Stimulated activated CD4-positive, alpha-beta T cell treated with anti-CD3 and anti-CD28 coated beads, Interleukin-12 subunit alpha, Interleukin-12 subunit beta, amount 100 ng/mL, for 48 hours (primary cell): Measurements from ENCODE around the gene ANO4.

Source experiments
- DNase-seq, 3 donors: peaks; one replicate each; pipeline ENCODE4 v3.0.0-alpha.2; 2020; ENCODE audit warnings: low read depth in 2 of 3, low spot score in 1 of 3

Gene ANO4

DNA sequence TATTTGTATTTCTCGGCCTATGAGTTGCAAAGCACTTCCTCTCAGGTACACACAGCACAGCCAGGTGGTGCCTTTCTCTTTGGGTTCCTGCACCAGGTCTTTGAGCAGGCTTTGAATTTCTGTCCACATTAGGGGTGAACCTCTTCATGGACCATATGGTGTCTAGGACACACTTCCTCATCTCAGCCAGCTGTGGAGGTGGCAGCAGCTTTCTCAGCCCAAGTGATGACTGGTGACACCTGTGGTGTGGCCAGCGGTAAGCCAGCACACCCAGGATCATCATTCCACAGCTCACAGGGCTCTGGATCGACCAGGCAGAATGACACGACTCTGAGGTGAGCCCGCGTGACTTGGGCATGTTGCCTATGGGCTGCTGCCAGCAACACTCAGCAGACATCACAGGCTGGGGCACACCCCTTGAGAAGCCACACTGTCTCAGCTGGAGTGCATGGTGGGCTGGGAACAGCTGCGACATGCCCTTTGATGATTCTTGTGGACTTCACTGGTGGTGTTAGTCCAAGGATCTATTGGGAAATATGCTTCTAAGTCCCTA lies 378.7 kb downstream of the ANO4 start:
- no peak for DNase-seq

DNA sequence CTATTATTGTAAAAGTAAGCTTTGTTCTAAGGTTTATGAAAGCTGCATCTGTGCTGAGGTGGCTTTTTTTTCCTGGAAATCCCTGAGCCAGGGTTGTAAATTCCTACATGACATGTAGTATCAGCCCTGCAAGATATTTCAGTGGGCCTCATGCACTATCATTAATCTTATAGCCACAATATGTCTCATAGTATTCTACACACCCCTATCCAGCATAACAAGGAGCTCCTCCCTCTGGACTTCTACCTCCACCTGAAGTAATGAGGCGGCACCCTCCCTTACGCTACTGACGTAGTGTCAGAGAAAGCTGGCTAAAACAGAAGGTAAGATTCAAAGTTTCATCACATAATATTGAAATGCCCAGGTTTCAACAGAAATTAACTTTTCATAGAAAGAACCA lies 380.0 kb downstream of the ANO4 start:
- no peak for DNase-seq
